Measurements from ENCODE around the gene SVEP1. TPM values are rescaled to one million over a fixed set of nuclear protein-coding genes. Genes with fewer than 3 reads are reported as not detected.

The SVEP1 gene
- total and polyA plus RNA-seq, 4 experiments from 2014 or later = not detected

- intact Hi-C loops (cut with micrococcal nuclease) = no loop called here
- no peaks in the 10 kb centered on the region for H3K4me1 Mint-ChIP-seq
These were observed 17.7 kb downstream of the SVEP1 start for GRCh38 chr9:110561826-110562225.

GRCh38 chr9:110559869-110560268, 19.7 kb downstream of the SVEP1 start:
- H3K27me3 Mint-ChIP-seq = no peaks in the 10 kb centered on the region
- Histone ChIP-seq H3K27ac (ENCODE audit: low read depth, low read length) (no peak overlapping the region), H3K4me3 (ENCODE audit: low read length in 2 of 2) (no peak overlapping the region), H3K27me3 (ENCODE audit: insufficient read depth, low read length) (no peaks in the 10 kb centered on the region), H3K36me3 (ENCODE audit: insufficient read depth, low read length) (no peaks in the 10 kb centered on the region), H3K4me1 (ENCODE audit: insufficient read depth, low read length) (no peaks in the 10 kb centered on the region), H3K9me3 (ENCODE audit: control insufficient read depth in 1 of 2, low read length in 2 of 2) (no peaks in the 10 kb centered on the region)
- intact Hi-C loops (cut with micrococcal nuclease) = no loop called here
- ChIA-PET CTCF (ENCODE audit: partially characterized antibody) (no interaction called here), POLR2A (ENCODE audit: partially characterized antibody) (no interaction called here)
- no peak for DNase-seq
- H3K27ac Mint-ChIP-seq = no peak overlapping the region
- H3K4me1 Mint-ChIP-seq = no peaks in the 10 kb centered on the region
- peaks cover 0 to 3% (median under 1%) of the 10 kb centered on the region in 8 donors for H3K9me3 Mint-ChIP-seq
- no peaks in the 10 kb centered on the region for H3K36me3 Mint-ChIP-seq
- no peak overlapping the region for H3K4me3 Mint-ChIP-seq

More at GRCh38 chr9:110561826-110562225, 17.7 kb downstream of the SVEP1 start:
- H3K27me3 Mint-ChIP-seq = no peaks in the 10 kb centered on the region
- Histone ChIP-seq H3K9me3 (ENCODE audit: control insufficient read depth in 1 of 2, low read length in 2 of 2) (no peaks in the 10 kb centered on the region), H3K27ac (ENCODE audit: low read depth, low read length) (no peak overlapping the region), H3K4me3 (ENCODE audit: low read length in 2 of 2) (no peak overlapping the region), H3K27me3 (ENCODE audit: insufficient read depth, low read length) (no peaks in the 10 kb centered on the region), H3K4me1 (ENCODE audit: insufficient read depth, low read length) (no peaks in the 10 kb centered on the region), H3K36me3 (ENCODE audit: insufficient read depth, low read length) (no peaks in the 10 kb centered on the region)
- peaks cover 0 to 2% (median 0%) of the 10 kb centered on the region in 8 donors for H3K9me3 Mint-ChIP-seq
- ChIA-PET POLR2A (ENCODE audit: partially characterized antibody) (no interaction called here), CTCF (ENCODE audit: partially characterized antibody) (no interaction called here)
- H3K36me3 Mint-ChIP-seq = no peaks in the 10 kb centered on the region
- no peak overlapping the region for H3K4me3 Mint-ChIP-seq
- DNase-seq = no peak
- H3K27ac Mint-ChIP-seq = no peak overlapping the region

GRCh38 chr9:110555551-110556331, 23.8 kb downstream of the SVEP1 start:
- Histone ChIP-seq H3K36me3 (ENCODE audit: insufficient read depth, low read length) (no peaks in the 10 kb centered on the region), H3K4me1 (ENCODE audit: insufficient read depth, low read length) (no peaks in the 10 kb centered on the region), H3K27ac (ENCODE audit: low read depth, low read length) (no peak overlapping the region), H3K9me3 (ENCODE audit: control insufficient read depth in 1 of 2, low read length in 2 of 2) (no peaks in the 10 kb centered on the region), H3K4me3 (ENCODE audit: low read length in 2 of 2) (no peak overlapping the region), H3K27me3 (ENCODE audit: insufficient read depth, low read length) (no peaks in the 10 kb centered on the region)
- CTCF ChIA-PET (ENCODE audit: partially characterized antibody) = no interaction called here
- no peaks in the 10 kb centered on the region for H3K4me1 Mint-ChIP-seq
- no peak overlapping the region for H3K4me3 Mint-ChIP-seq
- H3K27me3 Mint-ChIP-seq = no peaks in the 10 kb centered on the region
- H3K9me3 Mint-ChIP-seq = peaks cover 0 to 3% (median 2%) of the 10 kb centered on the region in 8 donors
- no peak overlapping the region for H3K27ac Mint-ChIP-seq
- no peak for DNase-seq
- POLR2A ChIA-PET (ENCODE audit: partially characterized antibody) = no interaction called here
- intact Hi-C loops (cut with micrococcal nuclease) = no loop called here
- H3K36me3 Mint-ChIP-seq = no peaks in the 10 kb centered on the region

- H3K27me3 ChIP-seq (ENCODE audit: insufficient read depth, low read length) = no peaks in the 10 kb centered on the region
- ChIA-PET CTCF (ENCODE audit: partially characterized antibody) (no interaction called here), POLR2A (ENCODE audit: partially characterized antibody) (no interaction called here)
- Mint-ChIP-seq H3K9me3 (peaks cover 0 to 4% (median 0%) of the 10 kb centered on the region in 8 donors), H3K4me3 (no peak overlapping the region), H3K27ac (no peak overlapping the region), H3K27me3 (no peaks in the 10 kb centered on the region), H3K36me3 (no peaks in the 10 kb centered on the region), H3K4me1 (no peaks in the 10 kb centered on the region)
- H3K36me3 ChIP-seq (ENCODE audit: insufficient read depth, low read length) = no peaks in the 10 kb centered on the region
- intact Hi-C loops (cut with micrococcal nuclease) = no loop called here
- H3K27ac ChIP-seq (ENCODE audit: low read depth, low read length) = no peak overlapping the region
- H3K4me1 ChIP-seq (ENCODE audit: insufficient read depth, low read length) = no peaks in the 10 kb centered on the region
- DNase-seq = no peak
- H3K9me3 ChIP-seq (ENCODE audit: control insufficient read depth in 1 of 2, low read length in 2 of 2) = no peaks in the 10 kb centered on the region
- no peak overlapping the region for H3K4me3 ChIP-seq (ENCODE audit: low read length in 2 of 2)
These were observed 33.1 kb downstream of the SVEP1 start for GRCh38 chr9:110546411-110546871.

GRCh38 chr9:110545705-110546104, 33.8 kb downstream of the SVEP1 start:
- intact Hi-C loops (cut with micrococcal nuclease) = no loop called here
- H3K27me3 ChIP-seq (ENCODE audit: insufficient read depth, low read length) = no peaks in the 10 kb centered on the region
- H3K4me1 Mint-ChIP-seq = no peaks in the 10 kb centered on the region

GRCh38 chr9:110543631-110544051, 35.9 kb downstream of the SVEP1 start:
- no peaks in the 10 kb centered on the region for H3K9me3 ChIP-seq (ENCODE audit: control insufficient read depth in 1 of 2, low read length in 2 of 2)
- H3K9me3 Mint-ChIP-seq = no peaks in the 10 kb centered on the region
- no peaks in the 10 kb centered on the region for H3K4me1 ChIP-seq (ENCODE audit: insufficient read depth, low read length)
- POLR2A ChIA-PET (ENCODE audit: partially characterized antibody) = no interaction called here
- no peaks in the 10 kb centered on the region for H3K27me3 ChIP-seq (ENCODE audit: insufficient read depth, low read length)
- H3K36me3 Mint-ChIP-seq = no peaks in the 10 kb centered on the region
- peaks cover 0 to 2% of the 10 kb centered on the region in 2 donors for H3K27me3 Mint-ChIP-seq
- no peak overlapping the region for H3K4me3 Mint-ChIP-seq
- CTCF ChIA-PET (ENCODE audit: partially characterized antibody) = no interaction called here
- no peak overlapping the region for H3K27ac ChIP-seq (ENCODE audit: low read depth, low read length)
- H3K27ac Mint-ChIP-seq = no peak overlapping the region
- DNase-seq = no peak
- no peaks in the 10 kb centered on the region for H3K36me3 ChIP-seq (ENCODE audit: insufficient read depth, low read length)
- H3K4me1 Mint-ChIP-seq = no peaks in the 10 kb centered on the region
- intact Hi-C loops (cut with micrococcal nuclease) = no loop called here
- H3K4me3 ChIP-seq (ENCODE audit: low read length in 2 of 2) = no peak overlapping the region

More at GRCh38 chr9:110545705-110546104, 33.8 kb downstream of the SVEP1 start:
- Histone ChIP-seq H3K4me1 (ENCODE audit: insufficient read depth, low read length) (no peaks in the 10 kb centered on the region), H3K36me3 (ENCODE audit: insufficient read depth, low read length) (no peaks in the 10 kb centered on the region), H3K9me3 (ENCODE audit: control insufficient read depth in 1 of 2, low read length in 2 of 2) (no peaks in the 10 kb centered on the region), H3K4me3 (ENCODE audit: low read length in 2 of 2) (no peak overlapping the region), H3K27ac (ENCODE audit: low read depth, low read length) (no peak overlapping the region)
- ChIA-PET POLR2A (ENCODE audit: partially characterized antibody) (no interaction called here), CTCF (ENCODE audit: partially characterized antibody) (no interaction called here)
- Mint-ChIP-seq H3K36me3 (no peaks in the 10 kb centered on the region), H3K27me3 (no peaks in the 10 kb centered on the region), H3K4me3 (no peak overlapping the region), H3K9me3 (peaks cover 0 to 2% (median 0%) of the 10 kb centered on the region in 8 donors), H3K27ac (no peak overlapping the region)
- DNase-seq = no peak

GRCh38 chr9:110541950-110542349, 37.6 kb downstream of the SVEP1 start:
- Histone ChIP-seq H3K4me3 (ENCODE audit: low read length in 2 of 2) (no peak overlapping the region), H3K27ac (ENCODE audit: low read depth, low read length) (no peak overlapping the region), H3K36me3 (ENCODE audit: insufficient read depth, low read length) (no peaks in the 10 kb centered on the region), H3K27me3 (ENCODE audit: insufficient read depth, low read length) (no peaks in the 10 kb centered on the region), H3K9me3 (ENCODE audit: control insufficient read depth in 1 of 2, low read length in 2 of 2) (no peaks in the 10 kb centered on the region), H3K4me1 (ENCODE audit: insufficient read depth, low read length) (no peaks in the 10 kb centered on the region)
- CTCF ChIA-PET (ENCODE audit: partially characterized antibody) = no interaction called here
- DNase-seq = no peak
- H3K36me3 Mint-ChIP-seq = no peaks in the 10 kb centered on the region
- intact Hi-C loops (cut with micrococcal nuclease) = no loop called here
- H3K4me3 Mint-ChIP-seq = no peak overlapping the region
- POLR2A ChIA-PET (ENCODE audit: partially characterized antibody) = no interaction called here
- no peaks in the 10 kb centered on the region for H3K9me3 Mint-ChIP-seq
- no peak overlapping the region for H3K27ac Mint-ChIP-seq
- peaks cover 0 to 2% of the 10 kb centered on the region in 2 donors for H3K27me3 Mint-ChIP-seq
- no peaks in the 10 kb centered on the region for H3K4me1 Mint-ChIP-seq
